Calu3 (cell line): ENCODE results near the gene C2. TPM values are rescaled to one million over a fixed set of nuclear protein-coding genes. Genes with fewer than 3 reads are reported as not detected.

Source experiments
- BruUV-seq: library from RNA; stranded (reverse); fragments of 400-500 nt; replicated peaks from 2 replicates; lab custom pipeline; 2021; lab: Mats Ljungman, UMichigan
- CTCF ChIA-PET: fragments of 300-600 bp; sonication (Branson Sonifier 250); formaldehyde crosslinking; loops from one replicate; lab custom pipeline; 2022; ENCODE audit warnings: antibody characterized with exemption; lab: Charles Lee
- DNase-seq: peaks from one replicate; pipeline ENCODE4 v3.0.0; 2022
- H3K27ac Mint-ChIP-seq: one replicate; pipeline ENCODE4 v1.8.0; 2022; ENCODE audit warnings: mixed read lengths; ENCODE audit not compliant: unreplicated experiment
- H3K27me3 Mint-ChIP-seq: one replicate; pipeline ENCODE4 v1.8.0; 2022; ENCODE audit warnings: mixed read lengths; ENCODE audit not compliant: unreplicated experiment
- H3K36me3 Mint-ChIP-seq: one replicate; pipeline ENCODE4 v1.8.0; 2022; ENCODE audit warnings: mild to moderate bottlenecking, moderate library complexity, mixed read lengths; ENCODE audit not compliant: insufficient read depth, unreplicated experiment
- H3K4me1 Mint-ChIP-seq: one replicate; pipeline ENCODE4 v1.8.0; 2022; ENCODE audit warnings: mild to moderate bottlenecking, low read depth, mixed read lengths; ENCODE audit not compliant: unreplicated experiment
- H3K4me3 Mint-ChIP-seq: one replicate; pipeline ENCODE4 v1.8.0; 2022; ENCODE audit warnings: mild to moderate bottlenecking, low read depth, moderate library complexity, mixed read lengths; ENCODE audit not compliant: unreplicated experiment
- H3K9me3 Mint-ChIP-seq: one replicate; pipeline ENCODE4 v1.8.0; 2022; ENCODE audit warnings: low read depth, mixed read lengths; ENCODE audit not compliant: unreplicated experiment
- intact Hi-C: fragments of 100-400 bp; cut with micrococcal nuclease; formaldehyde crosslinking; loops from one replicate; pipeline ENCODE4 v1.10.0; 2022; ENCODE audit not compliant: unreplicated experiment
- total RNA-seq: library from RNA; stranded (reverse); gene quantifications from 2 replicates; pipeline ENCODE4 v1.2.3, GENCODE V29; 2022
- TF ChIP-seq, protein P1 (sequence below): fragments of 200-600 bp; IDR thresholded peaks from one replicate; pipeline ENCODE4 v1.8.0; 2022; ENCODE audit warnings: antibody characterized with exemption; ENCODE audit not compliant: unreplicated experiment

C2 gene
- total RNA-seq, 1 experiment from 2014 or later: 6.3 TPM

DNA sequence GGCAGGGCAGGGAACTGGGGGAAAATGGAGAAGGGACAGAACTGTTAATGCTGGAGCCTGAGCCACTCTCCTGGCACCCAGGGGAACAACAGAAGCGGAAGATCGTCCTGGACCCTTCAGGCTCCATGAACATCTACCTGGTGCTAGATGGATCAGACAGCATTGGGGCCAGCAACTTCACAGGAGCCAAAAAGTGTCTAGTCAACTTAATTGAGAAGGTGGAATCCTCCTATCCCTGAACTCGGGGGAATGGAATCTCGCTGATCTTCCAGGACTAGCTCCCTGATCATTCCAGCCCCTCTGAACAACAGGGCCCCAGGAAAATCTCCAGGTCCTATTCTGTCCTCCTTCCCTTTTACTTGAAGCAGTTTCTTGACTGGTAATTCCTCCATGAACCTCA lies 20.3 kb downstream of the C2 start:
- intact Hi-C loops: loop anchor here (10.0 kb wide), 2 partner anchors 173 to 247 kb away; partner anchors contain the start of genes GPSM3, PBX2 and VWA7
- H3K27me3 Mint-ChIP-seq: no peaks in the 10 kb centered on the region
- H3K36me3 Mint-ChIP-seq: peaks cover 74% of the 10 kb centered on the region
- peaks cover 66% of the 10 kb centered on the region for H3K4me1 Mint-ChIP-seq
- BruUV-seq: no TSS peak
- CTCF ChIA-PET: no interaction called here
- DNase-seq: no peak
- H3K27ac Mint-ChIP-seq: peak overlapping the region; percentile 84
- no peaks in the 10 kb centered on the region for H3K9me3 Mint-ChIP-seq
- peak overlapping the region; percentile 77 for H3K4me3 Mint-ChIP-seq
- TF ChIP-seq, protein P1, sequence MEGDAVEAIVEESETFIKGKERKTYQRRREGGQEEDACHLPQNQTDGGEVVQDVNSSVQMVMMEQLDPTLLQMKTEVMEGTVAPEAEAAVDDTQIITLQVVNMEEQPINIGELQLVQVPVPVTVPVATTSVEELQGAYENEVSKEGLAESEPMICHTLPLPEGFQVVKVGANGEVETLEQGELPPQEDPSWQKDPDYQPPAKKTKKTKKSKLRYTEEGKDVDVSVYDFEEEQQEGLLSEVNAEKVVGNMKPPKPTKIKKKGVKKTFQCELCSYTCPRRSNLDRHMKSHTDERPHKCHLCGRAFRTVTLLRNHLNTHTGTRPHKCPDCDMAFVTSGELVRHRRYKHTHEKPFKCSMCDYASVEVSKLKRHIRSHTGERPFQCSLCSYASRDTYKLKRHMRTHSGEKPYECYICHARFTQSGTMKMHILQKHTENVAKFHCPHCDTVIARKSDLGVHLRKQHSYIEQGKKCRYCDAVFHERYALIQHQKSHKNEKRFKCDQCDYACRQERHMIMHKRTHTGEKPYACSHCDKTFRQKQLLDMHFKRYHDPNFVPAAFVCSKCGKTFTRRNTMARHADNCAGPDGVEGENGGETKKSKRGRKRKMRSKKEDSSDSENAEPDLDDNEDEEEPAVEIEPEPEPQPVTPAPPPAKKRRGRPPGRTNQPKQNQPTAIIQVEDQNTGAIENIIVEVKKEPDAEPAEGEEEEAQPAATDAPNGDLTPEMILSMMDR: no peak

DNA sequence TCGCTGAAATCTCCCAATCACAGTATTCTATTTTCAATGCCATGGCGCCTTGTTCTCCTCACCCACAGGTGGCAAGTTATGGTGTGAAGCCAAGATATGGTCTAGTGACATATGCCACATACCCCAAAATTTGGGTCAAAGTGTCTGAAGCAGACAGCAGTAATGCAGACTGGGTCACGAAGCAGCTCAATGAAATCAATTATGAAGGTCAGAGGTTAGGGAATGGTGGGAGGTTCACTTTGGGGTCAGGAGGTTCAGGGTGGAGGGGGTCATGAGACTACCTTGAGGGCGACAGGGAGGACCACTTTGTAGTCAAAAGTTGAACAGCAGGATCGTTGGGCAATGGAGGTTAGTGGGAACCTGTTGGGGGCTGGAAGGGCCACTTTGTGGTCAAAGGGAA lies 20.8 kb downstream of the C2 start:
- peak overlapping the region; percentile 84 for H3K27ac Mint-ChIP-seq
- H3K4me1 Mint-ChIP-seq: peaks cover 69% of the 10 kb centered on the region
- peak overlapping the region; percentile 77 for H3K4me3 Mint-ChIP-seq
- H3K9me3 Mint-ChIP-seq: no peaks in the 10 kb centered on the region
- H3K36me3 Mint-ChIP-seq: peaks cover 78% of the 10 kb centered on the region
- no TSS peak for BruUV-seq
- DNase-seq: no peak
- no peaks in the 10 kb centered on the region for H3K27me3 Mint-ChIP-seq
- intact Hi-C loops: loop anchor here (10.0 kb wide), 2 partner anchors 174 to 246 kb away; partner anchors contain the start of genes GPSM3, PBX2 and VWA7
- TF ChIP-seq, protein P1: no peak
- CTCF ChIA-PET: interaction anchor here (0.6 to 1.1 kb wide), 2 partner anchors 20 to 51 kb away, joined by 3 read pairs; partner anchors contain the start of gene EHMT2

DNA sequence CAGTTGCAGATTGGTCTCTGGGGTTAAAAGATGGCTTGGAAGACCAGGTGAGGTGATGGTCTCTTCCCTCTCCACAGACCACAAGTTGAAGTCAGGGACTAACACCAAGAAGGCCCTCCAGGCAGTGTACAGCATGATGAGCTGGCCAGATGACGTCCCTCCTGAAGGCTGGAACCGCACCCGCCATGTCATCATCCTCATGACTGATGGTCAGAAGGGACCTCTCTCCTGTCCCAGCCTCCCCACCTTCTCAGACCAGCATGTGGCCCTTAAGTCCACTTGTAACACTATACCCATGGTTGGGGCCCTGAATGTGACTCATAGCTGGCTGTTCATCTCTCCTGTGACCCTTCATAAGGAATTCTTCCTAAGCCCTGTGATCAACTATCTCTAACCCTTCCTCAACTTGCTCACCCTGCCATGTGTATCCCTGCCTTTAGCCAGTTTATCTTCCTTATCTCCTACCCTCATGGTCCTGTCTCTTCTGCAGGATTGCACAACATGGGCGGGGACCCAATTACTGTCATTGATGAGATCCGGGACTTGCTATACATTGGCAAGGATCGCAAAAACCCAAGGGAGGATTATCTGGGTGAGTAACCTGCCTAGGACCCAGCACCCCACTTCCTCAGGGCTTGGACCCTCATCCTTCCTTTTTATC lies 21.4 kb downstream of the C2 start:
- peak; percentile 41 for DNase-seq
- Mint-ChIP-seq H3K36me3 (peaks cover 84% of the 10 kb centered on the region), H3K4me1 (peaks cover 71% of the 10 kb centered on the region), H3K27ac (peak overlapping the region; percentile 84), H3K27me3 (no peaks in the 10 kb centered on the region), H3K4me3 (peak overlapping the region; percentile 77), H3K9me3 (no peaks in the 10 kb centered on the region)
- BruUV-seq: no TSS peak
- CTCF ChIA-PET: interaction anchor here (0.6 to 1.1 kb wide), 2 partner anchors 19 to 51 kb away, joined by 3 read pairs; partner anchors contain the start of gene EHMT2
- intact Hi-C loops: loop anchor here (10.0 kb wide), 2 partner anchors 174 to 246 kb away; partner anchors contain the start of genes GPSM3, PBX2 and VWA7
- TF ChIP-seq, protein P1: no peak

DNA sequence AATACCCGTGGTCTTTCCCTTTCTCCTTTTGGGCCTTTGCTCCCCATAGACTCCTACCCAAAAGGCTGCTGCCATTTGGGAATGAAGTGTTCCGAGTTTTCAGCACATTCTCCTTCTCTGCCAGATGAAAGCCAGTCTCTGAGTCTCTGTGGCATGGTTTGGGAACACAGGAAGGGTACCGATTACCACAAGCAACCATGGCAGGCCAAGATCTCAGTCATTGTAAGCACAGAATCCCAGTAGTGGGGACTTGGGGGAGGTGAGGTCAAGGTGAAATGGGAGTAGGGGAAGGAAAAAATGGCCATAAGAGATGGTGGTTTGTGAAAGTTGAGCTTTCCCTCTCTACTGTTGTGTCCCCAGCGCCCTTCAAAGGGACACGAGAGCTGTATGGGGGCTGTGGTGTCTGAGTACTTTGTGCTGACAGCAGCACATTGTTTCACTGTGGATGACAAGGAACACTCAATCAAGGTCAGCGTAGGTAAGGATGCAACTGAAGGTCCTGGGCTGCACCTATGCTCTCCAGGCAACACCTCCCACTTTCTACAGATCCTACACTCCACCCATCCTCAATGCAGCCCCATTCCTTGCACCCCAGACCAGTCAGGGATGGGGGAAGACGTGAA lies 22.5 kb downstream of the C2 start:
- CTCF ChIA-PET: interaction anchor here (0.6 to 1.2 kb wide), 2 partner anchors 47 to 252 kb away, joined by 3 to 6 read pairs; no protein-coding TSS in a partner anchor
- DNase-seq: no peak
- Mint-ChIP-seq H3K9me3 (no peaks in the 10 kb centered on the region), H3K36me3 (peaks cover 95% of the 10 kb centered on the region), H3K4me1 (peaks cover 60% of the 10 kb centered on the region), H3K27me3 (no peaks in the 10 kb centered on the region), H3K27ac (peak overlapping the region; percentile 84), H3K4me3 (no peak overlapping the region)
- TF ChIP-seq, protein P1: no peak
- BruUV-seq: no TSS peak
- intact Hi-C loops: loop anchor here (10.0 kb wide), 2 partner anchors 175 to 245 kb away; partner anchors contain the start of genes GPSM3, PBX2 and VWA7
